K562 (cell line): ENCODE measurements around the gene CSRNP2. TPM values are rescaled to one million over a fixed set of nuclear protein-coding genes. Genes with fewer than 3 reads are reported as not detected.

Experiments used
- BCL6 ChIP-seq: fragments of 250-450 bp; sonication (Bioruptor Pico); IDR thresholded peaks from 2 replicates; pipeline ENCODE4 v1.4.0; 2020
- CREB3L1 ChIP-seq: fragments of 450-650 bp; IDR thresholded peaks from 2 replicates; pipeline ENCODE4 v1.6.1; 2014; ENCODE audit warnings: low read depth, mild to moderate bottlenecking, moderate library complexity, borderline replicate concordance
- DDX20 ChIP-seq: fragments of 450-650 bp; IDR thresholded peaks from 2 replicates; pipeline ENCODE4 v1.6.1; 2016; ENCODE audit warnings: missing genetic modification characterization, low read depth, mild to moderate bottlenecking, missing compliant biosample characterization, moderate library complexity
- HNRNPK ChIP-seq: fragments of 200-400 bp; formaldehyde crosslinking; IDR thresholded peaks from one replicate; pipeline ENCODE4 v1.6.1; 2018; ENCODE audit warnings: mild to moderate bottlenecking, low read depth, low read length; ENCODE audit not compliant: poor library complexity, severe bottlenecking
- NFE2 ChIP-seq: IDR thresholded peaks from 2 replicates; pipeline ENCODE4 v1.6.1; 2014; ENCODE audit warnings: antibody characterized with exemption, low read depth
- STAT5A ChIP-seq: IDR thresholded peaks from 2 replicates; pipeline ENCODE4 v1.6.1; 2012; ENCODE audit warnings: low read length, inconsistent platforms, borderline replicate concordance
- TBP ChIP-seq: optimal IDR thresholded peaks from 2 replicates; pipeline ENCODE3; 2011; ENCODE audit warnings: low read depth, low read length, improper control_type of control experiment
- TSHZ1 ChIP-seq: fragments of 250-450 bp; sonication (Bioruptor Pico); IDR thresholded peaks from 2 replicates; pipeline ENCODE4 v1.4.0; 2020; ENCODE audit warnings: mild to moderate bottlenecking, moderate library complexity
- ZNF639 ChIP-seq, 2 experiments: fragments of 200-800 bp in 1 of 2; sonication (Bioruptor generic) in 1 of 2; sonication (generic) in 1 of 2; formaldehyde crosslinking in 1 of 2; IDR thresholded peaks in 1 of 2; conservative IDR thresholded peaks in 1 of 2; 2 replicates each; pipeline versions ENCODE4 v1.5.0 to v1.6.1; 2016 to 2020; ENCODE audit warnings: missing compliant biosample characterization in 1 of 2, missing genetic modification characterization in 1 of 2, missing genetic modification reagents in 1 of 2
- ZNF655 ChIP-seq: fragments of 250-450 bp; sonication (Bioruptor Pico); IDR thresholded peaks from 2 replicates; pipeline ENCODE4 v1.5.0; 2021
- polyA plus RNA-seq, 8 experiments: library from polyadenylated mRNA; depleted of rRNA in 4 of 8; stranded (reverse) in 5 of 8; unstranded in 3 of 8; fragments of >200 nt; fragmentation: Nextera tagmentation in 2 of 8; fragmentation: Illumina TruSeq in 1 of 8; extraction: Ambion mirVana in 2 of 8; extraction: Trizol in 1 of 8; gene quantifications; 2 replicates each; pipeline versions ENCODE4 v1.2.1 to v1.2.3, GENCODE V29; 2011 to 2014; ENCODE audit warnings: inconsistent platforms in 1 of 8, missing spikeins in 1 of 8
- total RNA-seq, 7 experiments: library from RNA; depleted of rRNA in 6 of 7; stranded (reverse); fragments of >200 nt in 6 of 7; fragmentation: Illumina TruSeq in 2 of 7; extraction: Trizol in 2 of 7; gene quantifications; 2 replicates each; pipeline versions ENCODE4 v1.2.1 to v1.2.3, GENCODE V29; 2011 to 2021; ENCODE audit warnings: low replicate concordance in 1 of 7
- TF ChIP-seq, protein P1 (sequence below): fragments of 450-650 bp; IDR thresholded peaks from 2 replicates; pipeline ENCODE4 v1.7.1; 2018; ENCODE audit warnings: mild to moderate bottlenecking, low read depth; ENCODE audit not compliant: partially characterized antibody
- TF ChIP-seq, protein P2 (sequence below): sonication (generic); formaldehyde crosslinking; IDR thresholded peaks from 2 replicates; pipeline ENCODE4 v1.8.0; 2022; ENCODE audit warnings: mild to moderate bottlenecking, missing genetic modification reagents, borderline replicate concordance

CSRNP2 gene
- total and polyA plus RNA-seq, 9 of the 15 experiments (the other 6 are each of a cell fraction or from before 2014, with no cell fraction given), result 1.6 to 13.9 (median 5.9) TPM

- TF ChIP-seq, protein P1, sequence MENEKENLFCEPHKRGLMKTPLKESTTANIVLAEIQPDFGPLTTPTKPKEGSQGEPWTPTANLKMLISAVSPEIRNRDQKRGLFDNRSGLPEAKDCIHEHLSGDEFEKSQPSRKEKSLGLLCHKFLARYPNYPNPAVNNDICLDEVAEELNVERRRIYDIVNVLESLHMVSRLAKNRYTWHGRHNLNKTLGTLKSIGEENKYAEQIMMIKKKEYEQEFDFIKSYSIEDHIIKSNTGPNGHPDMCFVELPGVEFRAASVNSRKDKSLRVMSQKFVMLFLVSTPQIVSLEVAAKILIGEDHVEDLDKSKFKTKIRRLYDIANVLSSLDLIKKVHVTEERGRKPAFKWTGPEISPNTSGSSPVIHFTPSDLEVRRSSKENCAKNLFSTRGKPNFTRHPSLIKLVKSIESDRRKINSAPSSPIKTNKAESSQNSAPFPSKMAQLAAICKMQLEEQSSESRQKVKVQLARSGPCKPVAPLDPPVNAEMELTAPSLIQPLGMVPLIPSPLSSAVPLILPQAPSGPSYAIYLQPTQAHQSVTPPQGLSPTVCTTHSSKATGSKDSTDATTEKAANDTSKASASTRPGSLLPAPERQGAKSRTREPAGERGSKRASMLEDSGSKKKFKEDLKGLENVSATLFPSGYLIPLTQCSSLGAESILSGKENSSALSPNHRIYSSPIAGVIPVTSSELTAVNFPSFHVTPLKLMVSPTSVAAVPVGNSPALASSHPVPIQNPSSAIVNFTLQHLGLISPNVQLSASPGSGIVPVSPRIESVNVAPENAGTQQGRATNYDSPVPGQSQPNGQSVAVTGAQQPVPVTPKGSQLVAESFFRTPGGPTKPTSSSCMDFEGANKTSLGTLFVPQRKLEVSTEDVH, result peak; percentile 85
- peak; percentile 90 for TF ChIP-seq TBP
- TF ChIP-seq DDX20 (tag), result no peak
- no peak for TF ChIP-seq NFE2
- TF ChIP-seq HNRNPK, result no peak
- TF ChIP-seq TSHZ1 (CRISPR knock-in tag), result no peak
- TF ChIP-seq ZNF655 (CRISPR knock-in tag), result no peak
- TF ChIP-seq CREB3L1, result peak; percentile 57; the same call in 1 of the 2 replicates
- TF ChIP-seq STAT5A, result no peak
- peak in 1 of 2 experiments; percentile 62; a peak in 1 of 4 replicates for TF ChIP-seq ZNF639 (CRISPR knock-in tag; conservative IDR thresholded peaks at IDR 0.05 in 1 of 2, IDR thresholded peaks at IDR 0.05 in 1 of 2)
- TF ChIP-seq BCL6 (CRISPR knock-in tag), result no peak
- TF ChIP-seq, protein P2, sequence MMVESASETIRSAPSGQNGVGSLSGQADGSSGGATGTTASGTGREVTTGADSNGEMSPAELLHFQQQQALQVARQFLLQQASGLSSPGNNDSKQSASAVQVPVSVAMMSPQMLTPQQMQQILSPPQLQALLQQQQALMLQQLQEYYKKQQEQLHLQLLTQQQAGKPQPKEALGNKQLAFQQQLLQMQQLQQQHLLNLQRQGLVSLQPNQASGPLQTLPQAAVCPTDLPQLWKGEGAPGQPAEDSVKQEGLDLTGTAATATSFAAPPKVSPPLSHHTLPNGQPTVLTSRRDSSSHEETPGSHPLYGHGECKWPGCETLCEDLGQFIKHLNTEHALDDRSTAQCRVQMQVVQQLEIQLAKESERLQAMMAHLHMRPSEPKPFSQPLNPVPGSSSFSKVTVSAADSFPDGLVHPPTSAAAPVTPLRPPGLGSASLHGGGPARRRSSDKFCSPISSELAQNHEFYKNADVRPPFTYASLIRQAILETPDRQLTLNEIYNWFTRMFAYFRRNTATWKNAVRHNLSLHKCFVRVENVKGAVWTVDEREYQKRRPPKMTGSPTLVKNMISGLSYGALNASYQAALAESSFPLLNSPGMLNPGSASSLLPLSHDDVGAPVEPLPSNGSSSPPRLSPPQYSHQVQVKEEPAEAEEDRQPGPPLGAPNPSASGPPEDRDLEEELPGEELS (CRISPR knock-in tag), result no peak
Measured at GRCh38 chr12:51047655-51048540, 35.5 kb downstream of the CSRNP2 start, which contains the start of gene LETMD1 (continued).
